ENCODE results near the gene KIT.

DNA sequence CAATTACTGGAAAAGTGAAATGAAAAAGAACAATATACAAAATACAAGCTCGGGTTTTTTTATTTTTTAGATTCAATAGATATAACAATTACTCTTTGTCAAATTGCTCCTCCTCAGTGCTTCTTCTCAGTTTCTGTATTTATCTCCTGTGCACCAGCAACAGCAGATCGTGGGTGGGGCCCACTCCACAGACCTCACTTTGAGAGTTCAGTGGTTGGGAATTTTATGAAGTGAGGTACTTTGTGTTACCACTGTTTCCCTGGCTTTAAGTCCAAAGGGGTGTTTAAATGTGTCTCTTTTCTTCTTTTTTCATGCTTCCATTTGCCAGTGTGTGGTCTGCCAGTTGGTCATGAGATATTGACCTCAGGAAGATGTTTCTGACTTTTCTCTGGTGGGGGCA, 54.4 kb downstream of the KIT start:
- TF ChIP-seq CTCF (IDR thresholded peaks at IDR 0.05; ENCODE audit: insufficient read depth, low read length, poor library complexity, severe bottlenecking): no peak
- TF ChIP-seq EZH2phosphoT487 (conservative IDR thresholded peaks at IDR 0.05; ENCODE audit: low read length): no peak

Data from SU-DHL-6 (cell line).